GM18868 (cell line): Measurements from ENCODE around the gene AGAP3.

ENCODE experiments used
- ATAC-seq: cut with Tn5 transposase; IDR thresholded peaks from one replicate; pipeline ENCODE4 v1.9.1; 2021; ENCODE audit warnings: mild to moderate bottlenecking, moderate library complexity; ENCODE audit not compliant: unreplicated experiment

Gene AGAP3

DNA sequence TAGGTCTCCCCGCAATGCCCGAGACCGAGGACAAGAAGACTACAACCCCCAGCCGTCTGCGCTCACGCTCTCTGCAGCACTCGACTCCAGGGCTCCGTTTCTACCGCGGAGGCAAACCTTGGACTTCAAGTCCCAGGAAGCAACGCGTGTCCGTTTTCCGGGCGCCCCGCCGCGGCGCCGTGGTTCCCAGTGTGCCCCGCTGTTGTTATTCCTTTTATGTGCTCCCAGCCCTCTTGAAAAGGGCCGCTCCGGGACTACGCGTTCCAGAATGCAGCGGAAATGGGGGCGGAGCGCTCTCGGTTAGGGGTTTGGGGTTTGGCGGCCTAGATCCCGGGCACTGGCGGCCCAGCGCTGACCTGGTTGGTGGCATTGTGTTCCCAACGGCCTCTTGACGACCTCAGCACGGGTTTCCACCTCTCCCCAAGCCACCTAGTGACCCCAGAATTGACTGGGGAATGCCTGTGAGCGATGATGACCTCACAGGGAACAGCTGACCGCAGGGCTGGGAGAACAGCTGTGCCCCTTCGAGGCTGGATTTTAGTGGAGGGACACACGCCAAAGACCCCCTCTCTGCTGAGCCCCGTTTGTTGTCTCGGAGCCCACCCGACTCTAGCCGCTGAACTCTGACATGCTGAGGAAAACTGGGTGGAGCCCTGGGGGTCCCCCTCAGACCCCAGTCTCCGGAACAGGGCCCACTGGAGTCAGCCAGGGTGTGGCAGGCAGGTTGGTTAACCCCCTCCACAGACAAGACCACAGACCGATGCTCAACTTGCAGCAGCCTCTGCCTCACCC is 28.1 kb upstream of the AGAP3 start:
- peak; percentile 91 for ATAC-seq

DNA sequence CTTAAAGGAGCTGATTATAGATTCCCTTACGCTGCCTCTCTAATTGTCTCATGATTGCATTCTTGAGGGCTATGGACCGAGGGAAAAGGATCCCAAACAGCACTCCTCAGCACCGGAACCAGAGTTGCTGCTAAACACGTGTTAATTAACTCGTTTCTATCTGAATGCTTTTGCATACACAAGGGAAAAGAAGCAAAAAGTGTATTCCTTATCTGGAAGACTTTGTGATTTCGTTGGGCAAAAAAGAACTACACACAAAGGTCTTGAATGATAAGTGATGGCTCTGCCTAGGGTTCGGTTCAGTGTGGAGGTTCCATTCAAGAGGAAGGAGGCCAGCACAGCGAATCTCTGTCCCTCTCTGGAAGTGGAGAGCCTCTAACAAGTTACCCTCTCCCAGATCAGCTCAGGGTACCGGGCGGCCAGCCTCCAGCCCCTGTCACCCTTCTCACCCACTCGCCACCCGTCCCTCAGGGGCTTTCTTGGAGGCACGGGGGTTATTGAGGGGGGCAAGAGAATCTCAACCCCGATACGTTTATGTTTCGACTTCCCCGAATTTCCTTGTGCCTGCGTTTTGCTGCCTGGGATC is 27.4 kb upstream of the AGAP3 start:
- no peak for ATAC-seq

DNA sequence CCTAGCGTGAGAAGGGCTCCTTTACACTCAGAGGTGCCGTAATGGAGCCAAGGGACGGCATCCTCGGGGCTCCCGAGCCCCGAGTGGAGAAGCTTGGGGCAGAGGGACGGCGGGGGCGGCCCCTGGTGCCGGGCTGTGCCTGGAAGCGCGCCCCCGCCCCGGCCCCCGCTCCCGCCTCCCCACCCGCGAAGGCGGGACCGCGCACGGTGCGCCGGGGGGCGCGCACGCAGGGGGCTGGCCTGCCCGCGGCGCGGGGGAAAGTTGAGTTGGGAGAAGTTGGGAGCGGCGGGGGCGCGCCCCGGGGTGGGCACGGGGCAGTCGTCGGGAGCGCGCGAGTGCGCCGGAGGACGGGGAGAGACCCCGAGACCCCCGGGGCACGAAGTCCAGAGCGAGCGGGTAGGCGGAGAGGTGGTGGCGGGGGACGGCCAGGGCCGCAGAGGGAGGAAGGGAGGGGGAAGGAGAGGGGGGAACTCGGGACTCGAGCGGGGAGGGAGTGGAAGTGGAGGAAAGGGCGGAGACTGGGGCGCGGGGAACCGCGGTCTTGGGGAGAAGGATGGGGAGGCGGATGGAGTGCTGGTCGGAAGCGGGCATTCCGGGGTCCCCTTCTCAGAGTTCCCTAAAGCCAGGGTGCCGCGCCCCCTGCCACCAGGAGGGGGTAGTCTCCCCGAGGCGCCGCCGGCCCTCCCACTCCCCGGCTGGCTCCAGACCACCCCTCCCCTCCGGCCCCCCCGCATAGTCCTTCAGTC is 26.7 kb upstream of the AGAP3 start, which contains the start of gene SLC4A2:
Gene SLC4A2 (plus strand): TSS at position 223 of the 746 bp plus-strand sequence. CDS start 2,399 bp downstream, outside the sequence.
- ATAC-seq: peak; percentile 28

DNA sequence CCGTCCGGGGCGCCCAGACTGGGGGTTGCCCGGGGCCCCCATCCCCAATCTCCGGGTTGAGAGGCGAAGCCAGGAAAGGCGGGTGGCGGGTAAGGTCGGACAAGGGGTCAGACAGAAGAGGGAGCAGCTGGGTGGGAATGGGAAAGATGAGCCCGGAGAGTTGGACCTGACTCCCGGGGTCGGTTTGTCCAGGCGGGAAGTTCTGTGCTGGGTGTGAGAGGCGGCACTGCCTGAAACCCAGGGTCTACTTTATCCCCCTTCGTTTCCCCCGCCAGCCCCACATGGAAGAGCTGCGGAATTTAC is 26.2 kb upstream of the AGAP3 start:
- no peak for ATAC-seq

DNA sequence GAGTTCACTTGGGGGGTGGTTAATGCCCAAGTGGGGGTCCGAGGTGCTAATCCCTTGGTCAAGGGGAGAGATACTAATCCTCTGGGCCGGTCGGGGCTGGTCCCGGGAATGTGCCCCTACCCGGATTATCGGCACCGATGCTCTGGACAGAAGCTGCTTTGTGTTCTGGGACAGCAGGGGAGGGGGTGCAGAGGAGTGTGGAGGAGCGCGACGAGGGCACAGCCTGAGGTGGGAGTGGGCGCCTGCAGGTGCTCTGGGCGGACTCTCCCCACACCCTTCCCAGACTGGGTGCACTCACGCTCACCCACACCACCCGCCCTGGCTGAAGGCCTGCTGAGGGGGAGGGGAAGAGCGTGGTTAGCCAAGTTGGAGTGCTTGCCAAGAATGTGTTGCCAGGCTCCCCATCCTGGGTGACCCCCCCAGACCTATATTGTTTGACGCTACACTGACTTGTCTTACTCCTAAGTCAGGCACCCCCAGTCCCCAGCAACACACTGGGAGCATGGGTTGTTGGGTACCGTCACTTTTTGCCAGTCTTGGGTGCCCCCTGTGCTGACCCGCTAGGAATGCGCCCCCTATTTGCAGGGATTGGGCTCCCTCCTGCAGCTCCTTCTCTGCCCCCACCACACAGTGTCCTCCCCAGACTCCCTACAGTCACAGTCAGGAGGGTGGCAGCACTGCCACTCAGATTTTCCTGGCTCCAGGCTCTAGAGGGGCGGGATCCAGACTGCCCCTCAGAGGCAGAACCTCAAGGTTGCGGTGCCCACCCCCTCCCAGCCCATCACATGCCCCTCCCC is 25.7 kb upstream of the AGAP3 start:
- ATAC-seq: no peak

DNA sequence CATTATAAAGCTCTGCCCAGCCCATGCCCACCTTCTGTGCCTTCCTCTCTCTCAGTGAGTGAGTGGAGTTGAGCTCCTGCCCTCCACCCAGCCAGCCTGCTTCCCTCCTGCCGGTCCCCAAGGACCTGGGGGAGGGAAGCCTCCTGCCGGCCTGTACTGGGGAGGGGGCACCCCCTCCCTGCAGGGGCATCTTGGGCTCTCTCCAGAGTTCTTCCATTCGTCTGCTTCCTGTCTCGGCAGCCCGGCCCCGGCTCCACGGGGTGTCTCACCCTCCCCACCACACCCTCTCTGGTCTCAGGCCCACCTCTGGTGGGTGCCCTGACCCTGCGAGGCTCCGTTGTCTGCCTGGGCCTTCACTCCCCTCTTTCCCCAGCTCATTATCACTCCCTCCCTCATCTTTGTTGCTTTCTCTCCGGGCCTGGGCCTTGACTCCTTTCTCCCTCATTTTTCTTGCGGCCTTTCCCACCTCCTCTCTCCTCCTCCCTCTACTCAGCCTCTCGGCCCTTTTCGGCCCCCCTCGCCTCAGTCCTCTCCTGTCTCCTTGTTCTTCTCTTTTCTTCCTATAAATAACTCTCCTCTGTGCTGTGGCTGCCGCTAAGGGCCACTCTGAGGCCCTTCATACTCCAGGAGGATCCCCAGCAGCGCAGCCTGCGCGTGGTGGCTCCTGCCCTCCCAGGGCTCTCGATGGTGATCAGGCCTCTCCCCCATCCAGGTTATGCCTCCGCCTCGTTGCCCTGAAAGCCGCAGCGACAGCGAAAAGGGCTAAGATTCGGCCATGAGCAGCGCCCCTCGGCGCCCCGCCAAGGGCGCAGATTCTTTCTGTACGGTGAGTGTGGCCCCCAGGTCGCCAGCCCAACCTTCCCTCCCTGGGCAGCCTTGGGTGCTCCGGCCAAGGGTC is 24.8 kb upstream of the AGAP3 start:
- ATAC-seq: no peak

DNA sequence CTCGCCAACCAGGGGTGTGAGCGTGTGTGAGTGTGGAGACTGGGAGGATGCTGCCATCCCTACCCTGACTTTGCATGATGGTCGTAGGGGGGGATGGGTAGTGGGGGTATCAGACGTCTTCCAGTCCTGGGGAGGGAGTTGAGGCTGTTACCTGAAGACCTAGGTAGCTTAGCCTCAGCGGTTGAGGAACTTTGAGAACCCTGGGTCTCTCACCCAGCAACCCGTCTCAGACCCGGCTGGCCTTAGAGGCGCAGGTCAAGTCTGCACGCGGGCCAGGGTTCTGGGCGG is 24.2 kb upstream of the AGAP3 start:
- ATAC-seq: no peak

DNA sequence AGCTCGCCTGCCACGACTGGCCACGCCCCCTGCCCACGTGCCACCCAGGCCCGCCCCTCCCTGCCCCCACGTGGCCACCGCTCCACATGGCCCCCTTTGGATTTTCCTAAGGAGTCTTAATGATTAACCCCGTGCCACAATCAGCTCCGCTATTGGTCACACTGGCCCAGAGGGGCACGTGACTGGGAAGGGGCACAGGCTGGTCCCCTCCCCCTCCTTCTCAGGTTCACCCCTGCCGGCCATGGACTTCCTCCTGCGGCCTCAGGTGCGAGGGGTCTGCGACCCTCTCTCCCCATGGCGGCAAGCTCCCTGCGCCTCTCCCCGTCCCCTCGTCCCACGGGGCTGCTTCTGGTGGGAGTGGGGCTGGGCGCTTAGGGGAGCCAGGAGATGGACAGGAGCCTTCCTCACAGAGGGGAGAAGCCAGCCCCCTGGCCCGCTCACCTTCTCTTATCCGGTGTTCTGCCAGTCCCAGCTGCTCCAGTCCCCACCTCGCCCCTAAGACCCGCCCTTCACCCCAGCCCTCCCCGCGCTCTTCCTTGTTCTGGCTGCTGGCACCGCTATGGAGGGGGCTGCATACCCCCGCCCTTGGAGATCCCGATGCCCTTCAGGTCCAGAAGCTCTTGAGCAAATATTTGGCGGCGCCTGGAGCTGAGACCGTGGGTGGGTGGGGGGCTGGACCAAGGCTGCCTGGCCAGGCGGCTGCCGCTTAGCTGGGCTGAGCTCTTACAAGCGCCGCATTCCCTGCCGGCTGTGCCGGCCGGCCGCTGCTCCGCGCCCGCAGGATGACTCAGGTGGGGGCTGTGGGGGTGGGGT is 23.7 kb upstream of the AGAP3 start:
- ATAC-seq: no peak

DNA sequence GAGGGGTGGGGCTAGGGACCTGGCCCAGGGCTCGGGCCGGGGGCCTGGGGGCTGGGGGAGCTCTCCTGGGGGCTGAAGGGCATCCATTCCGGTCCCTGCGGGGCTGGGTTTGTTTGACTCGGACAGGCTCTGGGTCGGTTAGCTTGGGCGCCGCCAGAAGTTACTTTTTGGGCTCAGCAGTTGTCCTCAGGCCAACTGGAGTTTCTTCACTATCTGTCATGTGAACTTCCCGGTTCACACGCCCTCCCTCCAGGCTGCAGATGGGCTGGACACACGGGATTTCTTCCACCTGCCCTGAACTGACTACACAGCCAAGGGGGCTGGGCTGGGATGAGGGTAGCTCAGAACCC is 23.1 kb upstream of the AGAP3 start:
- ATAC-seq: no peak

DNA sequence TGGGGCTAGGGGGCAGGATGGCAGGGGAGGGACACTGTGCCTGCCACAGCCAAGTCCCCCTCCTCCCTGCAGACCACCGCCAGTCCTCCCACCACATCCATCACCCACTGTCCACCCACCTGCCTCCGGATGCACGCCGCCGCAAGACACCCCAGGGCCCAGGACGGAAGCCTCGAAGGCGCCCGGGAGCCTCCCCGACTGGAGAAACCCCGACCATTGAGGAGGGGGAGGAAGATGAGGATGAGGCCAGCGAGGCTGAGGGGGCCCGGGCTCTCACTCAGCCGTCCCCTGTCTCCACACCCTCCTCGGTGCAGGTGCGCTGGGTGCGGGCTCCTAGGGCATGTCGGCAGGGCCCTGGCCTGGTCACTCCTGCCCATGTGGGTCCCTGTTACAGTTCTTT is 21.8 kb upstream of the AGAP3 start:
- ATAC-seq: no peak

DNA sequence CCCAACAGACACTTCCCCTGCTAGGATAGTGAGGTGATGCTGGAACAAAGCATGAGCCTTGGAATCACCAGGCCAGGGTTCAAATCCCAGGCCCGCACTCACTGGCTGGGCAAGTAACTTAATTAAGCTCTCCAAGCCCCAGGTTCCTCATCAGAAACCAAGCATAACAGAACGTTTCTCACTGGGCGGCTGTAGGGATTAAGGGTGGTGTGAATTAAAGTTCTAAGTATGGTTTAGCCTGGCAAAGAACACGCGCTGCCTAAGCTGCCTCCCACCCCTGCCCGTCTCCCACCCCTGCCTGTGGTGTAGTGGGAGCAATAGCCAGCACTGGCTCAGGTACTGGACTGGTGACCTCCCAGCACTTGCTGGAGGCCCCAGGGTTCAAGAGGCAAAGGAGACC is 21.3 kb upstream of the AGAP3 start:
- no peak for ATAC-seq

DNA sequence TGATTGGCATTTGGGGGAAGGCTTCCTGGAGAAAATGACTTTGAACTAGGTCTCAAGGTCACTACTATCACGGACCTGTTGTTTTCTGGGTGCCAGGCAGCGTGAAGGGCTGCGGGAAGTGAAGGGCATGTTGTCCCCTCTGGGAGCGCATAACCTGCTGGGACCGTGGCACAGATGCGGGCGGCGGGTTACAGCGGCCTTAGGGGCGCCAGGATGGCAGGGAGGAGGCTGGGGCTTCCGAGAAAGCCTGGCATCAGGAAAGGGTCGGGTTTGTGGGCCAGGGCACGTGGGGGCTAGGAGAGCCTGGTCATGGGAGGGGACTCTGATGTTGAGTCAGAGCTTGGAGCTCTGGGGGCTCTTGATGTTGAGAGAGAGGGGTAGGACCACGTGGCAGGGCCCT is 20.8 kb upstream of the AGAP3 start:
- no peak for ATAC-seq

DNA sequence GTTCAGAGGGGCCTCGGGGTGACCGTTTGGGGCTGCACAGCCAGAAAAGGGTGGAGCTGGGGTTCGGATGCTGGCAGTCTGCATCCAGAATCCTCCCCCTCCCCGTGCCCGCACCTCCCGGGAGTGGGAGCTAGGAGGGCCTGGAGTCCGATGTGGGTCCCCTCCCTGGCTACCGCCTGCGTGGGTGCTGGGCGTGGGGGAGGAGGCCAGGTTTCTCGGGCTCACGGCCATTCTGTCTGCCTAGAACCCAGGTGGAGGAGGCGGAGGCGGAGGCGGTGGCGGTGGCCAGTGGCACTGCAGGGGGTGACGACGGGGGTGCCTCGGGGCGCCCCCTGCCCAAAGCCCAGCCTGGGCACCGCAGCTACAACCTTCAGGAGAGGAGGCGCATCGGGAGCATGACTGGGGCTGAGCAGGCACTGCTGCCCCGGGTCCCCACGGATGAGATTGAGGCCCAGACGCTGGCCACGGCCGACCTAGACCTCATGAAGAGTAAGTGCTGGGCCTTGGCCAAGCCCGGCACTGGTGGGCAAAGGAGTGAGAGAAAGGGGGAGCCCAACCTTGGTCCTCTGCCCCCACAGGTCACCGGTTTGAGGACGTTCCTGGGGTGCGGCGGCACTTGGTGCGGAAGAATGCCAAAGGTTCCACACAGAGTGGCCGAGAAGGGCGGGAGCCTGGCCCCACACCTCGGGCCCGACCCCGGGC is 19.9 kb upstream of the AGAP3 start:
- no peak for ATAC-seq

DNA sequence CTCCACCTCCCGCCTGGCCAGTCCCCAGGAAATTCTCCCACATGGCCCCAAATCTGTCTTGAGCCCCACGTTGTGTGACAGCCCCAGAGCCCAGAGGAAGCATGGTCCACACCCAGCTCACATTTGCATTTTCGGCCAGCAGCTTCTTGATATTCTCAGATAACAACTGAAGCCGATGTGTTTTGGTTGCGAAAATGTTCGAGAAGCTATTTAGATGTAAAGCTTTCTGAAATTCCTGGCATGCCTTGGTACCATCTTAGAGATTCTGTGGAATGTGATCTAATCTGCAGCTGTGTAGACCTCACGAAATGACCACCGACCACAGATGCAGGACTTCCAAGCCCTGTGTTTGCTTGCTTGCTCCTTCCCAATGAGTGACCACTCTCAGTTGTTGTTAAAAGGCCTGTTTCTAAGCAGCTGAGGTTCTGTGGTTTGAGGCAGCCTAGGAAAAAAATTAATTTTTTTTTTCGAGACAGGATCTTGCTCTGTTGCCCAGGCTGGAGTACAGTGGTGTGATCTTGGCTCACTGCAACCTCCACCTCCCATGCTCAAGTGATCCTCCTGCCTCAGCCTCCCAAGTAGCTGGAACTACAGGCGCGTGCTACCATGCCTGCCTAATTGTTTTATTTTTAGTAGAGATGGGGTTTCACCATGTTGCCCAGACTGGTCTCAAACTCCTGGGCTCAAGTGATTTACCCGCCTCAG is 18.1 kb upstream of the AGAP3 start:
- ATAC-seq: no peak

DNA sequence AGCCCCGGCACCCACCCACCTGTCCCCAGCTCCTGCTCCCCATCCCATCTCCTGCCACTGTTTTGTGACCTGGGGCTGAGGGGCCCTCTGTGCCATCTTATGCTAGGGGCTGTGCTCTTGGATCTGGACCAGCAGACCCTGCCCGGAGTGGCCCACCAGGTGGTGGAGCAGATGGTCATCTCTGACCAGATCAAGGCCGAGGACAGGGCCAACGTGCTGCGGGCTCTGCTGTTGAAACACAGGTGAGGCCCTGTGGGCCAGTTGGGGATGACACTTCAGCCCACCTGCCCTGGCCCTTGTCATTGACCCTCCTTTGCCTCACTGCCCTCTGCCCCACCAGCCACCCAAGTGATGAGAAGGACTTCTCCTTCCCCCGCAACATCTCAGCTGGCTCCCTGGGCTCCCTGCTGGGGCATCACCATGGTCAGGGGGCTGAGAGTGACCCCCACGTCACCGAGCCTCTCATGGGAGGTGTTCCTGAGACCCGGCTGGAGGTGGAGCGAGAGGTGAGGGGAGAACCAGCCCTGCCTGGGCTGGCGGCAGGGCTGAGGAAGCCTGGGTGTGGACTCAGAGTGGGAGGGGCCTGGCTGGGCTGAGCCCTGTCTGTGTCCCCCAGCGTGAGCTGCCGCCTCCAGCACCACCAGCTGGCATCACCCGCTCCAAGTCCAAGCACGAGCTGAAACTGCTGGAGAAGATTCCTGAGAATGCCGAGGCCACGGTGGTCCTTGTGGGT is 16.3 kb upstream of the AGAP3 start:
- no peak for ATAC-seq

DNA sequence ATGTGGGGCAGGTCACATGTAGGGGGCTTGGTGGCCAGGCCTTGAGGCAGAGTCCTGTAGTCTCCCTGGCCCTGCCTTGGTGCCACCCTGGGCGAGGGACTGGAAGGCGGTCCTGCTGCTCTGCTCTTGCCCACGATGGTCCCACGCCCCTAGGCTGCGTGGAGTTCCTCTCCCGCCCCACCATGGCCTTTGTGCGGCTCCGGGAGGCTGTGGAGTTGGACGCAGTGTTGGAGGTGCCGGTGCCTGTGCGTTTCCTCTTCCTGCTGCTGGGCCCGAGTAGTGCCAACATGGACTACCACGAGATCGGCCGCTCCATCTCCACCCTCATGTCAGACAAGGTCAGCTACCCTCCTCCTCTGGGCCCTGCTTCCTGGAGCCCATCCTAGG is 15.7 kb upstream of the AGAP3 start:
- no peak for ATAC-seq

DNA sequence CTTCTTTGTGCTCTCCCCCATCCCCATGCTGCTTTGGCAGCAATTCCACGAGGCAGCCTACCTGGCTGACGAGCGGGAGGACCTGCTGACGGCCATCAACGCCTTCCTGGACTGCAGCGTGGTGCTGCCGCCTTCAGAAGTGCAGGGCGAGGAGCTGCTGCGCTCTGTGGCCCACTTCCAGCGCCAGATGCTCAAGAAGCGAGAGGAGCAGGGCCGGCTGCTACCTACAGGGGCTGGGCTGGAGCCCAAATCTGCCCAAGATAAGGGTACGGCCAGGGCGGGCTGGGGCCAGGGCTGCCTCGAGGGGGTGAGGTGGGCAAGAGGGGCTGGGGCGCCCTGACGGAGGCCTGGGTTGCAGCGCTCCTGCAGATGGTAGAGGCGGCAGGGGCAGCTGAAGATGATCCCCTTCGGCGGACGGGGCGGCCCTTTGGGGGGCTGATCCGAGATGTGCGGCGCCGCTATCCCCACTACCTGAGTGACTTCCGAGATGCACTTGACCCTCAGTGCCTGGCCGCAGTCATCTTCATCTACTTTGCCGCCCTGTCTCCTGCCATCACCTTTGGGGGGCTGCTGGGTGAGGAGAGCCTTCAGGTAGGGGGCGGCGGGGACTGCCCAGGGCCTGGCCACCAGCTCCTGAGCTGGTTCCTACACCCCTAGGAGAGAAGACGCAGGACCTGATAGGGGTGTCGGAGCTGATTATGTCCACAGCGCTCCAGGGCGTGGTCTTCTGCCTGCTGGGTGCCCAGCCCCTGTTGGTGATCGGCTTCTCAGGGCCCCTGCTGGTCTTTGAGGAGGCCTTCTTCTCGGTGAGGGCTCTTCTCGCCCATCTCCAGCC is 15.0 kb upstream of the AGAP3 start:
- no peak for ATAC-seq
